GM12875 (cell line): ENCODE results near the gene FBXO33.
"Not testable (repeated sequence)": the region's sequence is repeated elsewhere in the genome, so short reads cannot be mapped to it uniquely, and the experiment has no call there.

Experiments used
- H3K4me3 ChIP-seq: one replicate; pipeline ENCODE4 v1.5.1; 2011; ENCODE audit warnings: low read depth, low read length, control low read depth
- CTCF ChIP-seq: IDR thresholded peaks from 2 replicates; pipeline ENCODE4 v1.5.1; 2011; ENCODE audit warnings: low read depth, mild to moderate bottlenecking, control low read depth, inconsistent platforms, low read length, moderate library complexity, borderline replicate concordance; ENCODE audit not compliant: insufficient read depth

The FBXO33 gene

GRCh38 chr14:39365354-39365753, 66.9 kb downstream of the FBXO33 start:
- TF ChIP-seq CTCF, result no peak
- H3K4me3 ChIP-seq, result no peak overlapping the region

GRCh38 chr14:39364509-39364908, 67.7 kb downstream of the FBXO33 start:
- no peak overlapping the region for H3K4me3 ChIP-seq
- TF ChIP-seq CTCF, result no peak

GRCh38 chr14:39361556-39361955, 70.7 kb downstream of the FBXO33 start:
- not testable (repeated sequence) for H3K4me3 ChIP-seq

- H3K4me3 ChIP-seq, result no peak overlapping the region
Measured at GRCh38 chr14:39360316-39360715, 71.9 kb downstream of the FBXO33 start.

GRCh38 chr14:39359069-39359468, 73.2 kb downstream of the FBXO33 start:
- not testable (repeated sequence) for H3K4me3 ChIP-seq

More at GRCh38 chr14:39360316-39360715, 71.9 kb downstream of the FBXO33 start:
- no peak for TF ChIP-seq CTCF

- TF ChIP-seq CTCF, result no peak
- H3K4me3 ChIP-seq, result no peak overlapping the region
Measured at GRCh38 chr14:39351708-39352107, 80.5 kb downstream of the FBXO33 start.

- H3K4me3 ChIP-seq, result no peak overlapping the region
- no peak for TF ChIP-seq CTCF
Measured at GRCh38 chr14:39350866-39351265, 81.4 kb downstream of the FBXO33 start.
